Lower leg skin (tissue), 4 donors: ENCODE results near the gene EYS. TPM values are rescaled to one million over a fixed set of nuclear protein-coding genes. Genes with fewer than 3 reads are reported as not detected.

ENCODE experiments used
- DNase-seq, 2 donors: peaks; one replicate each; pipeline ENCODE4 v3.0.0-alpha.2; 2019; ENCODE audit warnings: low spot score in 2 of 2
- H3K4me3 ChIP-seq: fragments of 200-600 bp; sonication (generic); 2 replicates; pipeline ENCODE4 v1.5.1; 2017; ENCODE audit warnings: mild to moderate bottlenecking, low read depth; ENCODE audit not compliant: poor library complexity, severe bottlenecking
- POLR2A ChIP-seq, 2 donors: fragments of 450-650 bp; IDR thresholded peaks; one replicate each; pipeline ENCODE4 v1.6.1; 2016 to 2017; ENCODE audit warnings: antibody characterized with exemption in 2 of 2, mild to moderate bottlenecking in 1 of 2, moderate library complexity in 1 of 2
- WGBS, 2 donors: methylation state at CpG; one replicate each; pipeline ENCODE4 v1.1.5; 2018; 5-methylcytosine and 5-hydroxymethylcytosine counted together
- intact Hi-C: fragments of 100-400 bp; cut with DNase I; formaldehyde crosslinking; loops from one replicate; pipeline ENCODE4 v1.15.0; 2023; ENCODE audit warnings: low total_unique reads
- total RNA-seq, 4 donors: library from RNA; depleted of rRNA; stranded (reverse); fragments of >200 nt; gene quantifications; one replicate each; pipeline ENCODE4 v1.1.0, GENCODE V29; 2016
- TF ChIP-seq, protein P1 (sequence below), 3 donors: fragments of 450-650 bp; IDR thresholded peaks; one replicate each; pipeline ENCODE4 v1.5.1; 2016; ENCODE audit warnings: antibody characterized with exemption in 3 of 3, mild to moderate bottlenecking in 3 of 3, moderate library complexity in 2 of 3

Gene EYS
- total RNA-seq, result under 1 TPM in 1 of 4 donors, not detected in 3; 0.04 TPM

DNA sequence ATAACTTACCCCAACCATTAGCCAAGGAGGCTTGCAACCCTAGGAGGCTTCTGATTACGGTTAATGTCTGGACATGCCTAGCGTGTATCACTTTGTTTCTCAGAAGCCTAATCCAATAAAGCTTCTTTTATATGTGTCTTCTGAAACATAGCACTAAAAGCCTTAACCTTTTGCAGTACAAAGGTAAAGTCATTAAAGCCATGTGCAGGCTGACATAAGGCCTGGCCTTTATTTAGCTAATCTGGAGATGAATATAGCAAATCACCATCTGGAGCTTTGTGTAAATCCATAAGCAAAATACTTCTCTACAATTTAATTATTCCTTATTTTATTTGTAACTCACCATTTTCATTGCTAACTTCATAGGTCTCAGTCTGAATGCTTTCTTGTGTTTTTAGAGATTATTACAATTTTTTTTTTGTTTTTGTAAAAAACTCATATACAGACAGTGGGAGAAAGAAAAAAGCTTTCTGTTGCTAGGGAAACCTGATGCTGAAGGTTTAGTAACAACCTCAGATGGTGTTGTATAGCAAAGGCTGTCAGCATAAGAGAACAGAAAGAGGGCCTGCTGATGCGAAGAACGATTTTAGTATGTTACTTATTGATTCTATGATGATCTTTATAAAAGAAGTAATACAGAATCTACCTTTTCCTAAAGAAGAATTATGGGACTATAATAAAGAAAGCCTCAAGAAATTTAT lies at the start of gene EYS:
TSS of gene EYS (minus strand) at position 101 of the 701 bp plus-strand sequence. CDS start 211,816 bp downstream, outside the sequence.
- WGBS, 2 donors, result 78 to 81% methylated on average over 4 of the region's 4 CpGs
- intact Hi-C loops, result no loop called here
- TF ChIP-seq, protein P1, sequence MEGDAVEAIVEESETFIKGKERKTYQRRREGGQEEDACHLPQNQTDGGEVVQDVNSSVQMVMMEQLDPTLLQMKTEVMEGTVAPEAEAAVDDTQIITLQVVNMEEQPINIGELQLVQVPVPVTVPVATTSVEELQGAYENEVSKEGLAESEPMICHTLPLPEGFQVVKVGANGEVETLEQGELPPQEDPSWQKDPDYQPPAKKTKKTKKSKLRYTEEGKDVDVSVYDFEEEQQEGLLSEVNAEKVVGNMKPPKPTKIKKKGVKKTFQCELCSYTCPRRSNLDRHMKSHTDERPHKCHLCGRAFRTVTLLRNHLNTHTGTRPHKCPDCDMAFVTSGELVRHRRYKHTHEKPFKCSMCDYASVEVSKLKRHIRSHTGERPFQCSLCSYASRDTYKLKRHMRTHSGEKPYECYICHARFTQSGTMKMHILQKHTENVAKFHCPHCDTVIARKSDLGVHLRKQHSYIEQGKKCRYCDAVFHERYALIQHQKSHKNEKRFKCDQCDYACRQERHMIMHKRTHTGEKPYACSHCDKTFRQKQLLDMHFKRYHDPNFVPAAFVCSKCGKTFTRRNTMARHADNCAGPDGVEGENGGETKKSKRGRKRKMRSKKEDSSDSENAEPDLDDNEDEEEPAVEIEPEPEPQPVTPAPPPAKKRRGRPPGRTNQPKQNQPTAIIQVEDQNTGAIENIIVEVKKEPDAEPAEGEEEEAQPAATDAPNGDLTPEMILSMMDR (IDR thresholded peaks at IDR 0.05), result no peak
- TF ChIP-seq POLR2A (IDR thresholded peaks at IDR 0.05), result no peak
- no peak for DNase-seq
- no peak within 1 kb of the TSS for H3K4me3 ChIP-seq

DNA sequence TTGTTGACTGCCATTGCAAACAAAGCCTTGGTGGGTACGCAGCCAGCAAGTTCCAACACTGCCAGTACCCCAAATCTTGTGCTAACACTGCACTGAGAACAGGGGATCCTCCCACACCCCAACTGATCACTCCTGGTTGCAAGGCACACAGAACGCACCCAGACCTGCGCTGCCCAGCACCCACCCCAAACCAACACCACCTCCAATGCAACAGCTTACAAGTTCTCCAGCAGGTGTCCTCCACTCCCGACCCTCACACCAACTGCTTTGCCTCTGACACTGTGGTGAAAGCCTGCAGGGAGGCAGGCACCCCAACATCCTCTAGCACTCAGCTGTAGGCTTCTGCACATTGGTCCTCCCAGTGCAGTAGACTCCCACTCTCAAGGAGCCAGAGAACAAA lies 39.3 kb upstream of the EYS start:
- no peak for DNase-seq
- no peak overlapping the region for H3K4me3 ChIP-seq
- WGBS, 2 donors, result 73 to 82% methylated on average over 4 of the region's 4 CpGs
- intact Hi-C loops, result no loop called here
- TF ChIP-seq, protein P1 (IDR thresholded peaks at IDR 0.05), result no peak
- TF ChIP-seq POLR2A (IDR thresholded peaks at IDR 0.05), result no peak

DNA sequence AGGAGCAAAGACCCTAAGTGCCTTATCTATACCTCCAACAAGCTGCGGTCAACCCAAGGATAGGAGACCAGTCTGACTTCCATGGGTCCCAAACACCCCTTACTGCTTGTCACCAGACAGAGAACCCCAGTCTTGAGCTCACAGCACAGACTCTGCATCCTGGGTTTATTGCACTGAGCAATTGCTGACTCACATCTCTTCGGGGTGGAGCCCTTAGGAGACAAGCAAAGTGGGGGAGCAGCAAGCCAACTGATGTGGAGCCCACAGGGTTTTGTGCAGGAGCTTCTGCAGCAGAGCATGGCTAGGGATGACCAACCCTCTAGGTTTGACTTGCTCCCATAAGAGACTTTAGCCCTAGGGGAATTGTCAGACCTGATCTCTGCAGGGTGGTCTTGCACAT lies 38.6 kb upstream of the EYS start:
- intact Hi-C loops, result no loop called here
- WGBS, 2 donors, result 88 to 95% methylated on average over 2 of the region's 2 CpGs
- DNase-seq, result no peak
- H3K4me3 ChIP-seq, result no peak overlapping the region
- TF ChIP-seq, protein P1 (IDR thresholded peaks at IDR 0.05), result no peak
- TF ChIP-seq POLR2A (IDR thresholded peaks at IDR 0.05), result no peak

DNA sequence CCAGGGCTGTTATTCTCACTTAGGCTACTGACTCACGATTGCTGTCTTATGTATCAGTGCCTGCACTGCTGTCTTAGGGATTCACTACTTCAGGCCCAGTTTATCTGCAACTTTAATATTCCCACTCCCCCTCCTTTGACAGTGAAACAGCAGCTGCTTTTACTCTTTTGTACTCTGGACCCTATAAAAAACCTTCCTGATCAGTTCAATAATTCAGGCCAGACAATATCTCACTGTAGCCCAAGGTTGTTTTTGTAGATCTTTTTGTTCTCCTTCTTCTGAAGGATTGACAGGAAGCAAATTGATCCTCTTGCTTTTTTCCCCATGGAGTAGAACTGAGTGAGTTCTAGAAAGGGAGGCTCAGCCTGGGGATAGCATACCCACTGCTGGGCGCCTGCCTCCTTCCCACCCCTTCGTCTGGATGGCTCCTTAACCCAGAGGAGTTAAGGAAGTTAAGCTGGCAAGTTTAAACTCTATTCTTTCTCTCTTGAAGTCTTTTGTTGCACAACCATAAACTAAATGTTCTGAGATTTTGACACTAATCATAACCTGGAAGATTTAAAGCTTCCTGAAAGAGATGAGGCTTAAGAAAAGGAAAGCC lies 22.0 kb upstream of the EYS start:
- WGBS, 2 donors, result 53 to 61% methylated on average over 3 of the region's 3 CpGs
- no peak for TF ChIP-seq POLR2A (IDR thresholded peaks at IDR 0.05)
- TF ChIP-seq, protein P1 (IDR thresholded peaks at IDR 0.05), result no peak
- no peak for DNase-seq
- intact Hi-C loops, result no loop called here
- no peak overlapping the region for H3K4me3 ChIP-seq

DNA sequence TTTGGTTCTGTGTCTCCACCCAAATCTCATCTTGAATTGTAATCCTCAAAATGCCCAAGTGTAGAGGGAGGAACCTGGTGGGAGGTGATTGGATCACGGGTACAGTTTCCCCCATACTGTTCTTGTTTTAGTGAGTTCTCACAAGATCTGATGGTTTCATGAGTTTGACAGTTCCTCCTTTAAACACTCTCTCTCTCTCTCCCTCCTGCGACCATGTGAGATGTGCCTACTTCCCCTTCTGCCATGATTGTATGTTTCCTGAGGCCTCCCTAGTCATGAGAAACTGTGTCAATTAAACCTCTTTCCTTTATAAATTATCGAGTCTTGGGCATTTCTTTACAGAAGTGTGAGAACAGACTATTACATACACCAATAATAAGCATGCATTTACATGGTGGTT lies 12.1 kb upstream of the EYS start:
- no peak overlapping the region for H3K4me3 ChIP-seq
- no peak for DNase-seq
- TF ChIP-seq POLR2A (IDR thresholded peaks at IDR 0.05), result no peak
- TF ChIP-seq, protein P1 (IDR thresholded peaks at IDR 0.05), result no peak
- 66 to 79% methylated on average over 3 of the region's 3 CpGs for WGBS, 2 donors
- intact Hi-C loops, result no loop called here
